Measurements from ENCODE around the gene ALX4. TPM values are rescaled to one million over a fixed set of nuclear protein-coding genes. Genes with fewer than 3 reads are reported as not detected.

ALX4 gene
- total RNA-seq, 3 donors from 2014 or later (not counting 1 experiment from before 2014, with no cell fraction given): not detected

GRCh38 chr11:44255406-44256071 lies 54.4 kb downstream of the ALX4 start:
- TF ChIP-seq CTCF (IDR thresholded peaks at IDR 0.05): no peak
- 89% methylated on average over 6 of the region's 6 CpGs for WGBS (ENCODE audit: insufficient coverage)
- H3K4me1 Mint-ChIP-seq: peaks cover 27 to 40% of the 10 kb centered on the region in 2 donors

GRCh38 chr11:44252999-44253602 lies 56.8 kb downstream of the ALX4 start:
- WGBS (ENCODE audit: insufficient coverage): 100% methylated on average over 1 of the region's 2 CpGs

More at GRCh38 chr11:44255406-44256071, 54.4 kb downstream of the ALX4 start:
- Mint-ChIP-seq H3K27me3 (ENCODE audit: low read depth in 2 of 2) (no peaks in the 10 kb centered on the region), H3K4me3 (no peak overlapping the region), H3K9me3 (peaks cover 12 to 16% of the 10 kb centered on the region in 2 donors), H3K27ac (no peak overlapping the region), H3K36me3 (peaks cover 28% of the 10 kb centered on the region)
- no peaks in the 10 kb centered on the region for H3K27me3 ChIP-seq (ENCODE audit: control insufficient read depth, insufficient read depth, low read length)
- no peak for DNase-seq
- no peak overlapping the region for H3K27ac ChIP-seq (ENCODE audit: low read length)
- no peak for ATAC-seq
- intact Hi-C loops (cut with micrococcal nuclease): no loop called here
- peaks cover 26% of the 10 kb centered on the region for H3K4me1 ChIP-seq (ENCODE audit: control insufficient read depth, insufficient read depth, low read length)
- H3K4me3 ChIP-seq (ENCODE audit: low read length): no peak overlapping the region
- H3K36me3 ChIP-seq (ENCODE audit: control insufficient read depth, insufficient read depth, low read length): no peaks in the 10 kb centered on the region
- H3K9me3 ChIP-seq (ENCODE audit: control insufficient read depth, insufficient read depth, low read length): no peaks in the 10 kb centered on the region

GRCh38 chr11:44250421-44250820 lies 59.5 kb downstream of the ALX4 start:
- Mint-ChIP-seq H3K36me3 (peaks cover 28% of the 10 kb centered on the region), H3K27ac (no peak overlapping the region), H3K27me3 (ENCODE audit: low read depth in 2 of 2) (no peaks in the 10 kb centered on the region), H3K4me1 (peaks cover 0 to 7% of the 10 kb centered on the region in 2 donors), H3K4me3 (no peak overlapping the region), H3K9me3 (peaks cover 12 to 16% of the 10 kb centered on the region in 2 donors)
- no peak for TF ChIP-seq CTCF (IDR thresholded peaks at IDR 0.05)
- WGBS (ENCODE audit: insufficient coverage): 83% methylated on average over 6 of the region's 6 CpGs
- Histone ChIP-seq H3K27me3 (ENCODE audit: control insufficient read depth, insufficient read depth, low read length) (no peaks in the 10 kb centered on the region), H3K4me3 (ENCODE audit: low read length) (no peak overlapping the region), H3K4me1 (ENCODE audit: control insufficient read depth, insufficient read depth, low read length) (no peaks in the 10 kb centered on the region), H3K9me3 (ENCODE audit: control insufficient read depth, insufficient read depth, low read length) (no peaks in the 10 kb centered on the region), H3K27ac (ENCODE audit: low read length) (no peak overlapping the region), H3K36me3 (ENCODE audit: control insufficient read depth, insufficient read depth, low read length) (peaks cover 1% of the 10 kb centered on the region)
- intact Hi-C loops (cut with micrococcal nuclease): no loop called here
- DNase-seq: no peak
- no peak for ATAC-seq

More at GRCh38 chr11:44252999-44253602, 56.8 kb downstream of the ALX4 start:
- Histone ChIP-seq H3K36me3 (ENCODE audit: control insufficient read depth, insufficient read depth, low read length) (no peaks in the 10 kb centered on the region), H3K27me3 (ENCODE audit: control insufficient read depth, insufficient read depth, low read length) (no peaks in the 10 kb centered on the region), H3K9me3 (ENCODE audit: control insufficient read depth, insufficient read depth, low read length) (no peaks in the 10 kb centered on the region), H3K27ac (ENCODE audit: low read length) (no peak overlapping the region), H3K4me3 (ENCODE audit: low read length) (no peak overlapping the region), H3K4me1 (ENCODE audit: control insufficient read depth, insufficient read depth, low read length) (peaks cover 16% of the 10 kb centered on the region)
- intact Hi-C loops (cut with micrococcal nuclease): no loop called here
- peaks cover 12 to 16% of the 10 kb centered on the region in 2 donors for H3K9me3 Mint-ChIP-seq
- DNase-seq (no peak), ATAC-seq (no peak)
- TF ChIP-seq CTCF (IDR thresholded peaks at IDR 0.05): no peak
- H3K27ac Mint-ChIP-seq: no peak overlapping the region
- peaks cover 12 to 22% of the 10 kb centered on the region in 2 donors for H3K4me1 Mint-ChIP-seq
- H3K4me3 Mint-ChIP-seq: no peak overlapping the region
- peaks cover 28% of the 10 kb centered on the region for H3K36me3 Mint-ChIP-seq
- H3K27me3 Mint-ChIP-seq (ENCODE audit: low read depth in 2 of 2): no peaks in the 10 kb centered on the region
